ENCODE measurements around the gene FRMD5.

DNA sequence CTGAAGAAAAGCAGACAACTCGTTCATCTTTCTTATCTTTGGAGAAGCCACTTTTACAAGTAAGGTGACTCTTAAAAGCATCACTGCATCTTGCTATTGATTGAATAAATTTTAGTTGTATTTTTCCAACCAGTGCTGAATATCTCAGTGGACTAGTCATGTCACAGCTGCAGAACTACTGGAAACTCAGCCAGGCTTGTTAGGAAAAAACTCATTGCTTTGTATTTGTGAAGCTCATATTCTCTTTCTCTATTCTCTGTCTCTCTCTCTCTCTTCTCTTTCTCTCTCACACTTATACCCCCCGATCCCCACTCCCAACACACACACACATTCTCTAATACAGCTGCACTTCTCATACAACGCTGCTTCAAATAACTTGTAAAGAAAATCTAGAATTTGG is 264.0 kb downstream of the FRMD5 start:
- TF ChIP-seq, protein P1, sequence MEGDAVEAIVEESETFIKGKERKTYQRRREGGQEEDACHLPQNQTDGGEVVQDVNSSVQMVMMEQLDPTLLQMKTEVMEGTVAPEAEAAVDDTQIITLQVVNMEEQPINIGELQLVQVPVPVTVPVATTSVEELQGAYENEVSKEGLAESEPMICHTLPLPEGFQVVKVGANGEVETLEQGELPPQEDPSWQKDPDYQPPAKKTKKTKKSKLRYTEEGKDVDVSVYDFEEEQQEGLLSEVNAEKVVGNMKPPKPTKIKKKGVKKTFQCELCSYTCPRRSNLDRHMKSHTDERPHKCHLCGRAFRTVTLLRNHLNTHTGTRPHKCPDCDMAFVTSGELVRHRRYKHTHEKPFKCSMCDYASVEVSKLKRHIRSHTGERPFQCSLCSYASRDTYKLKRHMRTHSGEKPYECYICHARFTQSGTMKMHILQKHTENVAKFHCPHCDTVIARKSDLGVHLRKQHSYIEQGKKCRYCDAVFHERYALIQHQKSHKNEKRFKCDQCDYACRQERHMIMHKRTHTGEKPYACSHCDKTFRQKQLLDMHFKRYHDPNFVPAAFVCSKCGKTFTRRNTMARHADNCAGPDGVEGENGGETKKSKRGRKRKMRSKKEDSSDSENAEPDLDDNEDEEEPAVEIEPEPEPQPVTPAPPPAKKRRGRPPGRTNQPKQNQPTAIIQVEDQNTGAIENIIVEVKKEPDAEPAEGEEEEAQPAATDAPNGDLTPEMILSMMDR (IDR thresholded peaks at IDR 0.05; ENCODE audit: poor library complexity, severe bottlenecking) = no peak
- no peak for TF ChIP-seq POLR2AphosphoS5 (IDR thresholded peaks at IDR 0.05)

Data from neural cell (in vitro differentiated cells).